ENCODE data around the gene C12orf54.
"Not testable (repeated sequence)": the region's sequence is repeated elsewhere in the genome, so short reads cannot be mapped to it uniquely, and the experiment has no call there.

C12orf54 gene

DNA sequence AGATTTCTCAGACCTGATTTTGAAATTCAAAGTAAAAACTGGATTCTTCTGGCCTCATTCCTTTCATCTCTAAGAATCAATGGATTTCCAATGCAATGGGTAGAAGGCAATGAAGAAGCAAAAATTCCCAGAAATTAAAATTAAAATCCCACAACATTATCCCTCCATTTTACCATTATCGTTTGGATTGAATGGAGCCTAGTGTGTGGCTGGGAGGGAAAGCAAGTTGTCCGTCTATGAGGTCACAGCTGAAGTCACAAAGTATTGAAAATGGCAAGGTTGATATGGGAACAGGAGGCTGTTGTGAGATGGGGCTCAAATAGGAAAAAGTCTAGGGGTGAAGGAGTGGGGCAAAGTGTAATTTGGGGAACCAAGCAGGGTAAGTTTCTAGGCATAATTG lies at the start of gene C12orf54:
Gene C12orf54, plus strand, starts transcription at position 301 of the 400 bp plus-strand sequence. CDS start 799 bp downstream, outside the sequence.
- DNase-seq = no peak

DNA sequence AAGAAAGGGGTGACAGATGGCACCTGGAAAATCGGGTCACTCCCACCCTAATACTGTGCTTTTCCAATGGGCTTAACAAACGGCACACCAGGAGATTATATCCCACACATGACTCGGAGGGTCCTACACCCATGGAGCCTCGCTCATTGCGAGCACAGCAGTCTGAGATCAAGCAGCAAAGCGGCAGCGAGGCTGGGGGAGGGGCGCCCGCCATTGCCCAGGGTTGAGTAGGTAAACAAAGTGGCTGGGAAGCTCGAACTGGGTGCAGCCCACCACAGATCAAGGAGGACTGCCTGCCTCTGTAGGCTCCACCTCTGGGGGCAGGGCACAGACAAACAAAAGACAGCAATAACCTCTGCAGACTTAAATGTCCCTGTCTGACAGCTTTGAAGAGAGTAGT lies 48.3 kb upstream of the C12orf54 start:
- not testable (repeated sequence) for DNase-seq

- DNase-seq = no peak
Measured at GRCh38 chr12:48441069-48441468, 41.2 kb upstream of the C12orf54 start.

DNA sequence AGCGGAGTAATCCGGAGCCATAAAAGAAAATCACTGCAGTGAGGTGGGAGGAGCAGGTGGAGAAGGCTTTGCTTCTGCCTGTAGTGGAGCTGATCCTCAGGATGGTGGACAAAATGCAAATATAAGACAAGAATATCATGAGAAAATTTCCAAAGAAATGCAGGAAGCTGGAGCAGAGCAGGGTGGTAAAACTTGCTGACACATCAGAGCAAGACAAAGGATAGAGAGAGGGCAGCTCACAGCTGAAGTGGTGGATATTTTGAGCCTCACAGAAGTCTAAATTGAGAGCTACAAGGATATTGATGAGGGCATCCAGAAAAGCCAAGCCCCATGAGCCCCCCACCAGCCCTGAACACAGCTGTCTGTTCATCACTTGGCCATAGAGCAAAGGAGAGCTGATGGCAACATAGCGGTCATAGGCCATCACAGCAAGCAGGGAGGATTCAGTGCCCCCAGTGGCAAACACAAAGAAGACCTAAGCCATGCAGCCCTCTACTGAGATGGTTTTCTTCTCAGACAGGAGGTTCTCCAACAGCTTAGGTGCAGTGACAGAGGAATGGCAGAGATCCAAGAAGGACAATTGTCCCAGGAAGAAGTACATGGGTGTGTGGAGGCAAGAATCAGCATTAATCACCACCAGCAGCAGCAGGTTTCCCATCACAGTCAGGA lies 40.0 kb upstream of the C12orf54 start:
- DNase-seq = no peak

GRCh38 chr12:48445538-48445937 lies 36.8 kb upstream of the C12orf54 start:
- DNase-seq = no peak

GRCh38 chr12:48446161-48446776 lies 36.0 kb upstream of the C12orf54 start:
- DNase-seq = no peak

GRCh38 chr12:48447755-48448154 lies 34.5 kb upstream of the C12orf54 start:
- no peak for DNase-seq

GRCh38 chr12:48451372-48451771 lies 30.9 kb upstream of the C12orf54 start:
- DNase-seq = no peak

- DNase-seq = not testable (repeated sequence)
Measured at GRCh38 chr12:48452961-48453360, 29.3 kb upstream of the C12orf54 start.

DNA sequence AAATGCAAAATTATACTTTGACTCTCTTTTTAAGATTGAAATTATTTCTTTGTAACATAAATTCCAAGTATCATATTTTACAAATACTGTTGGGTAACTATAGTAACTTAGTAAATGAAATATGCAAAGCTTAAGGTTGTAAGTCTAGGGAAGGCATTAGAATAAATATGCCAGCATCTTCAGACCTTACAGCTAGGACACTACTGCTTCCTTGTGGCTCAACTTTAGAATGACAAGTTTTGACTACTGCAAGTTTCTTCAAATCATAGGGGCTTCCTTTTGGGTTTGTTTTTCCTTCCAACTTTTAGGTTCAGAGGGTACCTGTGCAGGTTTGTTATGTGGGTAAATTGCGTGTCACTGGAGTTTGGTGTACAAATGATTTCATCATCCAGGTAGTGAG lies 27.6 kb upstream of the C12orf54 start:
- DNase-seq = no peak

GRCh38 chr12:48455116-48455515 lies 27.2 kb upstream of the C12orf54 start:
- no peak for DNase-seq

GRCh38 chr12:48459259-48459658 lies 23.0 kb upstream of the C12orf54 start:
- DNase-seq = no peak

DNA sequence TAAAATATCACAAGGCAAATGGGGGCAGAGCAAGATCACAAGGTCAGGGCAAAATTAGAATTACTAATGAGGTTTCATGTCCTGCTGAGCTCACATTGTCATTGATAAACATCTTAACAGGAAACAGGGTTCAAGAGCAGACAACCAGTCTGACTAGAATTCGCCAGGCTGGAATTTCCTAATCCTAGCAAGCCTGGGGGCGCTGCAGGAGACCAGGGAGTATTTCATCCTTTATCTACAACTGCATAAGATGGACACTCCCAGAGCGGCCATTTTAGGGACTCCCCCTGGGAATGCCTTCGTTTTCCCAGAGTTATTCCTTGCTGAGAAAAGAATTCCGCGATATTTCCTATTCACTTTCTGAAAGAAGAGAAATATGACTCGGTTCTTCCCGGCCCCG lies 13.3 kb upstream of the C12orf54 start:
- DNase-seq = not testable (repeated sequence)

GRCh38 chr12:48472259-48472658 lies 10.0 kb upstream of the C12orf54 start, which contains the start of gene ANP32D:
TSS of gene ANP32D (plus strand) at chr12:48472559. CDS start at chr12:48472665, 106 bp downstream.
- no peak for DNase-seq

GRCh38 chr12:48473061-48473460 lies 9.2 kb upstream of the C12orf54 start:
- no peak for DNase-seq

DNA sequence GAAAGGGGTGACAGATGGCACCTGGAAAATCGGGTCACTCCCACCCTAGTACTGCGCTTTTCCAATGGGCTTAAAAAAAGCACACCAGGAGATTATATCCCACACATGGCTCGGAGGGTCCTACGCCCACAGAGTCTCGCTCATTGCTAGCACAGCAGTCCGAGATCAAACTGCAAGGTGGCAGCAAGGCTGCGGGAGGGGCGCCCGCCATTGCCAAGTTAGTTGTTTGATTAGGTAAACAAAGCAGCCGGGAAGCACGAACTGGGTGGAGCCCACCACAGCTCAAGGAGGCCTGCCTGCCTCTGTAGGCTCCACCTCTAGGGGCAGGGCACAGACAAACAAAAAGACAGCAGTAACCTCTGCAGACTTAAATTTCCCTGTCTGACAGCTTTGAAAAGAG lies 7.8 kb upstream of the C12orf54 start:
- not testable (repeated sequence) for DNase-seq

DNA sequence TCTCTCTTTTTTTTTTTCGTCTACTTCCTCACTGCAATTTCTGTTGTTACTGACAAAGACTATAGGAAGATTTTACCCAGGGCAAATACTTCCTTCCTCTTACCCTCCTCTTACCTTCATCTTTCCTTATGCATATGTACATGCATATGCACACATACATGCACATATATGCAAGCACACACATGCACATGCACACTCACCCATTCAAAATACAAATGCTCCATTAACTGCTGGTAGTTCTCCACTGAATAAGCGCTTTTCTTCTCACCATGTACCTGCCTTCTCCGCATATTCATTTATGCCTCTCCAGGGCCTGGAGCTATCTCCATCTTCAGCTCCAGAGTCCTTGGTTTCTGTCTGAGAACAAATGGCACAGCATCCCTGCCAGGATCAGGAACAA lies 632 bp downstream of the C12orf54 start:
- DNase-seq = no peak

GRCh38 chr12:48486261-48486660 lies 4.0 kb downstream of the C12orf54 start:
- DNase-seq = no peak

GRCh38 chr12:48486679-48487078 lies 4.4 kb downstream of the C12orf54 start:
- DNase-seq = no peak

DNA sequence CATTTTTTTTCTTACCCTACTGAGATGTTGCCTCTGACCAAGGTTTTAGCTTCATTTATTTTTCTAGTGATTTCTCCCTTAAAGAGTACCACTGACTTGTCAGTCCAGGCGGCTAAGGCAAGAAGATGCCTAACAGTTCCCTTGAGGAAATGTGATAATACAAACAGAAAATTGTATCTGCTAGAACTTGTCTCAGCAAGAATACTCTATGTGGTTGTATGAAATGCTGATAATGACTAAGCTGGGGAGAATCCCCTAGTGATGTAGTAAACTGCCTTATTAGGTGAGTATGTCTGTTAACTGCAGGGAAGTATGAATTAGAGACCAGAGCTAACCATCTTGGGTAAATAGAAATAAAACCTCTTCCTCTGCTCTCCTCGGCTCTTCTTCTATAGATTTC lies 6.7 kb downstream of the C12orf54 start:
- no peak for DNase-seq

DNA sequence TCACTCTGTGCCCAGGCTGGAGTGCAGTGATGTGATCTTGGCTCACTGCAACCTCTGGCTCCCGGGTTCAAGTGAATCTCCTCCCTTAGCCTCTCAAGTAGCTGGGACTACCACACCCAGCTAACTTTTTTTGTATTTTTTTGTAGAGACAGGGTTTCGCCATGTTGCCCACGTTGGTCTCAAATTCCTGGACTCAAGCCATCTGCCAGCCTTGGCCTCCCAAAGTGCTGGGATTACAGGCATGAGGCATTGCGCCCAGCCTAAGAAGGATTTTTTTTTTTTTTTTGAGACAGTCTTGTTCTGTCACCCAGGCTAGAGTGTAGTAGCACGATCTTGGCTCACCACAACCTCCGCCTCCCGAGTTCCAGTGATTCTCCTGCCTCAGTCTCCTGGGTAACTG lies 7.2 kb downstream of the C12orf54 start:
- not testable (repeated sequence) for DNase-seq

GRCh38 chr12:48500281-48500680 lies 18.0 kb downstream of the C12orf54 start:
- not testable (repeated sequence) for DNase-seq

GRCh38 chr12:48506836-48507235 lies 24.5 kb downstream of the C12orf54 start:
- DNase-seq = not testable (repeated sequence)

DNA sequence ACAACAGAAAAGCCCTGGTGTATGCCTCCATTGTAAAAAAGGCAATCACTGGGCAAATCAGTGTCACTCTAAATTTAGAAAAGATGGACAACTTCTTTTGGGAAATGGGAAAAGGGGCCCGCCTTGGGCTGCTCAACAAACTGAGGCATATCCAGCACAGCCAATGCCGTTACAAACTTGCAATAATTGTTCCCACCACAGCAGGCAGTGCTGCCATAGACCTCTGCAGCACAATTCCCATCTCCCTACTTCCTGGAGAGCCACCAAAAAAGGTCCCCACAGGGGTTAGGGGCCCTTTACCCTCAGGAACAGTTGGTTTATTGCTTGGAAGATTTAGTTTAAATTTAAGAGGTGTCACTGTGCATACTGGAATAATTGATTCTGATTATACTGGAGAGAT lies 26.7 kb downstream of the C12orf54 start:
- DNase-seq = no peak

GRCh38 chr12:48510111-48510510 lies 27.8 kb downstream of the C12orf54 start:
- no peak for DNase-seq
